K562 (cell line): ENCODE measurements around the gene TMEM245. TPM values are rescaled to one million over a fixed set of nuclear protein-coding genes. Genes with fewer than 3 reads are reported as not detected.

Experiments used
- ATAC-seq: fragments of 200-7000 bp; cut with Tn5 transposase; 3 replicates; pipeline ENCODE4 v1.9.1; 2020; ENCODE audit warnings: moderate library complexity
- BruUV-seq: library from RNA; stranded (reverse); fragments of 400-500 nt; replicated peaks from 2 replicates; lab custom pipeline; 2021; lab: Mats Ljungman, UMichigan
- CTCF ChIA-PET: fragments of 300-600 bp; formaldehyde crosslinking; extraction: SDS; loops from one replicate; lab custom pipeline; 2021; ENCODE audit warnings: low intra/inter-chr PET ratio; lab: Yijun Ruan, JAX
- POLR2A ChIA-PET: fragments of 300-600, 350-650 bp; sonication (Branson Sonifier 250); formaldehyde crosslinking; extraction: SDS; loops from one replicate; lab custom pipeline; 2021; ENCODE audit warnings: antibody characterized with exemption, inconsistent platforms; lab: Yijun Ruan, JAX
- DNase-seq, 4 experiments: peaks; one replicate each; pipeline versions ENCODE4 v3.0.0 to v3.0.0-alpha.2; 2011 to 2018; ENCODE audit warnings: low spot score in 3 of 4, mixed read lengths in 3 of 4; ENCODE audit errors: extremely low read depth in 1 of 4
- FAIRE-seq: peaks from 2 replicates; lab custom pipeline; 2011; peaks lifted over from hg19 to GRCh38; lab: Jason Lieb, UNC
- H2AFZ ChIP-seq: 2 replicates; pipeline ENCODE4 v1.6.0; 2011; ENCODE audit warnings: low read depth, low read length, control low read depth, inconsistent platforms
- H3K27ac ChIP-seq: fragments of 200-600 bp; 3 replicates; pipeline ENCODE4 v1.8.0; 2011; ENCODE audit warnings: low read depth, mild to moderate bottlenecking, control low read depth, inconsistent platforms, low read length, moderate library complexity, mixed read lengths; ENCODE audit errors: extremely low read depth
- H3K27me3 ChIP-seq, 2 experiments: fragments of 300-600 bp in 1 of 2; 2 replicates in 1 of 2; 3 replicates in 1 of 2; pipeline versions ENCODE4 v1.6.0 to v1.8.0; 2011; ENCODE audit warnings: inconsistent platforms in 2 of 2, low read length in 2 of 2, mild to moderate bottlenecking in 1 of 2, mixed read lengths in 1 of 2, moderate library complexity in 1 of 2; ENCODE audit not compliant: control insufficient read depth in 2 of 2, insufficient read depth in 2 of 2
- H3K36me3 ChIP-seq: fragments of 300-600 bp; 3 replicates; pipeline ENCODE4 v1.8.0; 2011; ENCODE audit warnings: mild to moderate bottlenecking, low read length, inconsistent platforms; ENCODE audit not compliant: control insufficient read depth, insufficient read depth
- H3K4me1 ChIP-seq, 2 experiments: fragments of 200-600 bp in 1 of 2; replicated peaks in 1 of 2; 2 replicates in 1 of 2; 3 replicates in 1 of 2; pipeline versions ENCODE4 v1.5.1 to v1.8.0; 2011; ENCODE audit warnings: inconsistent platforms in 2 of 2, low read length in 2 of 2, mild to moderate bottlenecking in 1 of 2, mixed read lengths in 1 of 2, moderate library complexity in 1 of 2; ENCODE audit not compliant: control insufficient read depth in 2 of 2, insufficient read depth in 2 of 2
- H3K4me2 ChIP-seq: 2 replicates; pipeline ENCODE4 v1.6.1; 2011; ENCODE audit warnings: low read length, control low read depth, inconsistent platforms, mixed read lengths; ENCODE audit not compliant: insufficient read depth
- H3K4me3 ChIP-seq: fragments of 200-600 bp; sonication (generic), shearing (Covaris generic); 2 replicates; pipeline ENCODE4 v1.5.1; 2016; ENCODE audit warnings: control low read depth, inconsistent platforms
- H3K79me2 ChIP-seq: fragments of 200-600 bp; 3 replicates; pipeline ENCODE4 v1.8.0; 2011; ENCODE audit warnings: low read length, inconsistent platforms; ENCODE audit not compliant: control insufficient read depth, insufficient read depth
- H3K9ac ChIP-seq, 2 experiments: 2 replicates each; pipeline versions ENCODE4 v1.6.0 to v1.6.1; 2011; ENCODE audit warnings: low read depth in 2 of 2, low read length in 2 of 2, control low read depth in 1 of 2, inconsistent platforms in 1 of 2, mild to moderate bottlenecking in 1 of 2, mixed read lengths in 1 of 2; ENCODE audit not compliant: insufficient read depth in 1 of 2
- H3K9me1 ChIP-seq: one replicate; pipeline ENCODE4 v1.6.0; 2011; ENCODE audit warnings: inconsistent platforms, mild to moderate bottlenecking, low read length, moderate library complexity; ENCODE audit not compliant: control insufficient read depth, insufficient read depth
- H3K9me3 ChIP-seq: replicated peaks from 2 replicates; pipeline ENCODE4 v1.5.1; 2011; ENCODE audit warnings: low read depth, low read length, inconsistent platforms; ENCODE audit not compliant: control insufficient read depth, insufficient read depth
- H4K20me1 ChIP-seq: replicated peaks from 2 replicates; pipeline ENCODE4 v1.6.1; 2011; ENCODE audit warnings: low read length, inconsistent platforms, mixed read lengths; ENCODE audit not compliant: control insufficient read depth, insufficient read depth
- BRCA1 ChIP-seq, 2 experiments: fragments of 450-650 bp in 1 of 2; sonication (generic) in 1 of 2; formaldehyde crosslinking in 1 of 2; IDR thresholded peaks; 2 replicates each; pipeline versions ENCODE4 v1.5.0 to v1.6.1; 2017 to 2020; ENCODE audit warnings: mild to moderate bottlenecking in 1 of 2, missing genetic modification reagents in 1 of 2
- BRF1 ChIP-seq: IDR thresholded peaks from 3 replicates; pipeline ENCODE4 v1.6.1; 2011; ENCODE audit warnings: borderline replicate concordance, mild to moderate bottlenecking; ENCODE audit not compliant: insufficient read length; ENCODE audit errors: extremely low read depth
- CAMTA2 ChIP-seq: fragments of 250-450 bp; sonication (Bioruptor Pico); conservative IDR thresholded peaks from 2 replicates; pipeline ENCODE4 v1.5.1; 2022
- CBX2 ChIP-seq: fragments of 200-600 bp; sonication (generic); IDR thresholded peaks from one replicate; pipeline ENCODE4 v1.6.1; 2012; ENCODE audit warnings: mild to moderate bottlenecking, low read length, inconsistent platforms; ENCODE audit not compliant: insufficient read depth, poor library complexity, severe bottlenecking
- ETS2 ChIP-seq: IDR thresholded peaks from 2 replicates; pipeline ENCODE4 v1.6.1; 2016; ENCODE audit warnings: borderline replicate concordance, missing genetic modification characterization, mild to moderate bottlenecking, moderate library complexity, missing compliant biosample characterization; ENCODE audit not compliant: poor library complexity, severe bottlenecking
- FUS ChIP-seq: fragments of 200-400 bp; formaldehyde crosslinking; optimal IDR thresholded peaks from 2 replicates; pipeline ENCODE3; 2017; ENCODE audit warnings: low read depth, low read length
- GATA2 ChIP-seq: sonication (generic); formaldehyde crosslinking; IDR thresholded peaks from 2 replicates; pipeline ENCODE4 v1.4.0; 2020; ENCODE audit warnings: mild to moderate bottlenecking, missing genetic modification reagents
- GTF2E2 ChIP-seq: fragments of 200-800 bp; sonication (Bioruptor generic); IDR thresholded peaks from 2 replicates; pipeline ENCODE4 v1.6.1; 2016; ENCODE audit warnings: missing genetic modification characterization, missing compliant biosample characterization
- MAZ ChIP-seq, 2 experiments: fragments of 450-650 bp in 1 of 2; sonication (generic) in 1 of 2; formaldehyde crosslinking; IDR thresholded peaks in 1 of 2; conservative IDR thresholded peaks in 1 of 2; 2 replicates each; pipeline versions ENCODE4 v1.4.0 to v1.5.0; 2020; ENCODE audit warnings: mild to moderate bottlenecking in 1 of 2, missing genetic modification reagents in 1 of 2
- NFE2 ChIP-seq: IDR thresholded peaks from 2 replicates; pipeline ENCODE4 v1.6.1; 2014; ENCODE audit warnings: antibody characterized with exemption, low read depth
- PTRF ChIP-seq: fragments of 450-650 bp; IDR thresholded peaks from 2 replicates; pipeline ENCODE4 v1.6.1; 2016; ENCODE audit warnings: mild to moderate bottlenecking, missing genetic modification characterization, missing compliant biosample characterization
- SMARCA4 ChIP-seq: fragments of 450-650 bp; IDR thresholded peaks from 2 replicates; pipeline ENCODE4 v1.6.1; 2016
- TRIM28 ChIP-seq: fragments of 450-650 bp; IDR thresholded peaks from 2 replicates; pipeline ENCODE4 v1.6.1; 2017
- ZNF174 ChIP-seq: fragments of 250-450 bp; sonication (Bioruptor Pico); IDR thresholded peaks from 2 replicates; pipeline ENCODE4 v1.4.0; 2020; ENCODE audit warnings: mild to moderate bottlenecking
- ZNF197 ChIP-seq: fragments of 200-800 bp; sonication (Bioruptor generic); IDR thresholded peaks from 2 replicates; pipeline ENCODE4 v1.6.1; 2016; ENCODE audit warnings: low read depth, missing genetic modification characterization, missing compliant biosample characterization
- ZNF444 ChIP-seq: fragments of 250-450 bp; sonication (Bioruptor Pico); IDR thresholded peaks from 2 replicates; pipeline ENCODE4 v1.4.0; 2020; ENCODE audit warnings: mild to moderate bottlenecking, moderate library complexity
- WGBS: fragments of 100-300 bp; shearing (Covaris generic); methylation state at CpG from one replicate; pipeline ENCODE4 v1.1.6; 2016; ENCODE audit warnings: low coverage, mixed read lengths; ENCODE audit not compliant: insufficient coverage; ENCODE audit errors: missing lambda C conversion rate; 5-methylcytosine and 5-hydroxymethylcytosine counted together
- in situ Hi-C: fragments of 300-500 bp; cut with MboI; formaldehyde crosslinking; loops from 4 replicates; pipeline ENCODE4 v1.15.0; 2018; ENCODE audit warnings: inconsistent platforms, mixed read lengths
- intact Hi-C: fragments of 100-400 bp; cut with micrococcal nuclease; formaldehyde crosslinking; loops from 2 replicates; pipeline ENCODE4 v1.14.2; 2022
- polyA plus RNA-seq, 8 experiments: library from polyadenylated mRNA; depleted of rRNA in 4 of 8; stranded (reverse) in 5 of 8; unstranded in 3 of 8; fragments of >200 nt; fragmentation: Nextera tagmentation in 2 of 8; fragmentation: Illumina TruSeq in 1 of 8; extraction: Ambion mirVana in 2 of 8; extraction: Trizol in 1 of 8; gene quantifications; 2 replicates each; pipeline versions ENCODE4 v1.2.1 to v1.2.3, GENCODE V29; 2011 to 2014; ENCODE audit warnings: inconsistent platforms in 1 of 8, missing spikeins in 1 of 8
- total RNA-seq, 7 experiments: library from RNA; depleted of rRNA in 6 of 7; stranded (reverse); fragments of >200 nt in 6 of 7; fragmentation: Illumina TruSeq in 2 of 7; extraction: Trizol in 2 of 7; gene quantifications; 2 replicates each; pipeline versions ENCODE4 v1.2.1 to v1.2.3, GENCODE V29; 2011 to 2021; ENCODE audit warnings: low replicate concordance in 1 of 7
- TF ChIP-seq, protein P1 (sequence below): fragments of 450-650 bp; IDR thresholded peaks from 2 replicates; pipeline ENCODE4 v1.7.1; 2018; ENCODE audit warnings: mild to moderate bottlenecking, low read depth; ENCODE audit not compliant: partially characterized antibody
- TF ChIP-seq, protein P2 (sequence below): fragments of 250-450 bp; sonication (Bioruptor Pico); IDR thresholded peaks from 2 replicates; pipeline ENCODE4 v1.5.0; 2021
- TF ChIP-seq, protein P3 (sequence below): sonication (generic); formaldehyde crosslinking; IDR thresholded peaks from 2 replicates; pipeline ENCODE4 v1.8.1; 2023; ENCODE audit warnings: mild to moderate bottlenecking, missing genetic modification reagents

The TMEM245 gene
- total and polyA plus RNA-seq, 9 of the 15 experiments (the other 6 are each of a cell fraction or from before 2014, with no cell fraction given), result 8.5 to 43.2 (median 24.3) TPM

DNA sequence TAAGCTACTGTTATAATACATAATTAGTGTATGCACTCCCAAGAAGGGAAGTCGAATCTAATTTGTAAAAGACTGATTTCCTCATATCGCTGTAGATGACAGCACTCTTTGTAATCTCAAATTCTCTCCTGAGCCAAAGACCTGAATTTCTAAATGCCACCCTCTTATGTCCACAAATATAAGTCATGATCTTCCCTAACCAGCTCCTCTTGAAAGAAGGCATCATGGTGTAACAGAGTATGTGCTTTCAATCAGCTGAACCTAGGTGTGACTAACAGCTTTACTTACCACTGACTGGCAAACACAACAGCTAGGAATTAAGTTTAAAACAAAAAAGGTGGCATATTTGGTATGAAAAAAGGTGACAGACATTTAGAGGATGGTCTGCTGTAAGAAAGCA, 72.5 kb downstream of the TMEM245 start:
- H3K4me1 ChIP-seq, result no peaks in the 10 kb centered on the region
- no peak overlapping the region for H3K9ac ChIP-seq
- 91% methylated on average over 2 of the region's 2 CpGs for WGBS
- H3K36me3 ChIP-seq, result peaks cover 95% of the 10 kb centered on the region
- no peak overlapping the region for H2AFZ ChIP-seq
- POLR2A ChIA-PET, result interaction anchor here (0.8 kb wide), 1 partner anchor 25 kb away, joined by 3 read pairs; no protein-coding TSS in a partner anchor
- no TSS peak for BruUV-seq
- no peak overlapping the region for H3K4me2 ChIP-seq
- no peak overlapping the region for H3K4me3 ChIP-seq
- no peaks in the 10 kb centered on the region for H3K79me2 ChIP-seq
- FAIRE-seq (no peak), DNase-seq (no peak), ATAC-seq (no peak)
- H3K27me3 ChIP-seq, result no peaks in the 10 kb centered on the region
- CTCF ChIA-PET, result no interaction called here
- in situ Hi-C loops (no loop called here), intact Hi-C loops (no loop called here)
- no peak for TF ChIP-seq ZNF174 (CRISPR knock-in tag)
- TF ChIP-seq BRF1, result no peak
- TF ChIP-seq BRCA1 (IDR thresholded peaks at IDR 0.05), result no peak
- no peak for TF ChIP-seq BRCA1 (CRISPR knock-in tag; IDR thresholded peaks at IDR 0.05)
- TF ChIP-seq, protein P1, sequence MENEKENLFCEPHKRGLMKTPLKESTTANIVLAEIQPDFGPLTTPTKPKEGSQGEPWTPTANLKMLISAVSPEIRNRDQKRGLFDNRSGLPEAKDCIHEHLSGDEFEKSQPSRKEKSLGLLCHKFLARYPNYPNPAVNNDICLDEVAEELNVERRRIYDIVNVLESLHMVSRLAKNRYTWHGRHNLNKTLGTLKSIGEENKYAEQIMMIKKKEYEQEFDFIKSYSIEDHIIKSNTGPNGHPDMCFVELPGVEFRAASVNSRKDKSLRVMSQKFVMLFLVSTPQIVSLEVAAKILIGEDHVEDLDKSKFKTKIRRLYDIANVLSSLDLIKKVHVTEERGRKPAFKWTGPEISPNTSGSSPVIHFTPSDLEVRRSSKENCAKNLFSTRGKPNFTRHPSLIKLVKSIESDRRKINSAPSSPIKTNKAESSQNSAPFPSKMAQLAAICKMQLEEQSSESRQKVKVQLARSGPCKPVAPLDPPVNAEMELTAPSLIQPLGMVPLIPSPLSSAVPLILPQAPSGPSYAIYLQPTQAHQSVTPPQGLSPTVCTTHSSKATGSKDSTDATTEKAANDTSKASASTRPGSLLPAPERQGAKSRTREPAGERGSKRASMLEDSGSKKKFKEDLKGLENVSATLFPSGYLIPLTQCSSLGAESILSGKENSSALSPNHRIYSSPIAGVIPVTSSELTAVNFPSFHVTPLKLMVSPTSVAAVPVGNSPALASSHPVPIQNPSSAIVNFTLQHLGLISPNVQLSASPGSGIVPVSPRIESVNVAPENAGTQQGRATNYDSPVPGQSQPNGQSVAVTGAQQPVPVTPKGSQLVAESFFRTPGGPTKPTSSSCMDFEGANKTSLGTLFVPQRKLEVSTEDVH, result no peak
- no peak for TF ChIP-seq SMARCA4
- no peak for TF ChIP-seq CBX2
- no peak for TF ChIP-seq NFE2
- TF ChIP-seq GTF2E2 (tag), result no peak
- TF ChIP-seq, protein P2, sequence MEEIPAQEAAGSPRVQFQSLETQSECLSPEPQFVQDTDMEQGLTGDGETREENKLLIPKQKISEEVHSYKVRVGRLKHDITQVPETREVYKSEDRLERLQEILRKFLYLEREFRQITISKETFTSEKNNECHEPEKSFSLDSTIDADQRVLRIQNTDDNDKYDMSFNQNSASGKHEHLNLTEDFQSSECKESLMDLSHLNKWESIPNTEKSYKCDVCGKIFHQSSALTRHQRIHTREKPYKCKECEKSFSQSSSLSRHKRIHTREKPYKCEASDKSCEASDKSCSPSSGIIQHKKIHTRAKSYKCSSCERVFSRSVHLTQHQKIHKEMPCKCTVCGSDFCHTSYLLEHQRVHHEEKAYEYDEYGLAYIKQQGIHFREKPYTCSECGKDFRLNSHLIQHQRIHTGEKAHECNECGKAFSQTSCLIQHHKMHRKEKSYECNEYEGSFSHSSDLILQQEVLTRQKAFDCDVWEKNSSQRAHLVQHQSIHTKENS, result no peak
- no peak for TF ChIP-seq TRIM28
- TF ChIP-seq ZNF197 (CRISPR knock-in tag), result no peak
- no peak for TF ChIP-seq ZNF444 (CRISPR knock-in tag)
- no peak for TF ChIP-seq FUS
- no peak for TF ChIP-seq CAMTA2 (CRISPR knock-in tag)
- no peak for TF ChIP-seq ETS2 (tag)
- no peak for TF ChIP-seq MAZ (CRISPR knock-in tag; conservative IDR thresholded peaks at IDR 0.05 in 1 of 2, IDR thresholded peaks at IDR 0.05 in 1 of 2)
- TF ChIP-seq, protein P3, sequence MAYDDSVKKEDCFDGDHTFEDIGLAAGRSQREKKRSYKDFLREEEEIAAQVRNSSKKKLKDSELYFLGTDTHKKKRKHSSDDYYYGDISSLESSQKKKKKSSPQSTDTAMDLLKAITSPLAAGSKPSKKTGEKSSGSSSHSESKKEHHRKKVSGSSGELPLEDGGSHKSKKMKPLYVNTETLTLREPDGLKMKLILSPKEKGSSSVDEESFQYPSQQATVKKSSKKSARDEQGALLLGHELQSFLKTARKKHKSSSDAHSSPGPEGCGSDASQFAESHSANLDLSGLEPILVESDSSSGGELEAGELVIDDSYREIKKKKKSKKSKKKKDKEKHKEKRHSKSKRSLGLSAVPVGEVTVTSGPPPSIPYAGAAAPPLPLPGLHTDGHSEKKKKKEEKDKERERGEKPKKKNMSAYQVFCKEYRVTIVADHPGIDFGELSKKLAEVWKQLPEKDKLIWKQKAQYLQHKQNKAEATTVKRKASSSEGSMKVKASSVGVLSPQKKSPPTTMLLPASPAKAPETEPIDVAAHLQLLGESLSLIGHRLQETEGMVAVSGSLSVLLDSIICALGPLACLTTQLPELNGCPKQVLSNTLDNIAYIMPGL (CRISPR knock-in tag), result no peak
- TF ChIP-seq GATA2, result no peak
- no peak for TF ChIP-seq PTRF
- H3K9me1 ChIP-seq, result no peaks in the 10 kb centered on the region
- no peak overlapping the region for H3K27ac ChIP-seq
- H4K20me1 ChIP-seq, result no peaks in the 10 kb centered on the region
- no peaks in the 10 kb centered on the region for H3K9me3 ChIP-seq
